HEK293 (cell line): ENCODE results near the gene GYPC.

Experiments
- CTCF ChIA-PET: fragments of 350-600 bp; formaldehyde crosslinking; extraction: SDS; loops from one replicate; lab custom pipeline; 2021; ENCODE audit warnings: antibody characterized with exemption; lab: Yijun Ruan, JAX
- POLR2A ChIA-PET: fragments of 300-600 bp; formaldehyde crosslinking; extraction: SDS; loops from one replicate; lab custom pipeline; 2020; ENCODE audit warnings: antibody characterized with exemption, inconsistent platforms; lab: Yijun Ruan, JAX
- H3K27ac ChIP-seq: fragments of 200-500 bp; sonication (Bioruptor generic); 2 replicates; pipeline ENCODE4 v1.5.1; 2014; ENCODE audit warnings: low read depth, low read length, control low read depth, inconsistent platforms; ENCODE audit errors: extremely low read depth
- H3K36me3 ChIP-seq, 2 experiments: fragments of 200-500 bp in 1 of 2; sonication (Bioruptor generic) in 1 of 2; 1 replicate in 1 of 2; 2 replicates in 1 of 2; pipeline ENCODE4 v1.5.1; 2014 to 2017; ENCODE audit warnings: inconsistent platforms in 2 of 2, low read length in 2 of 2; ENCODE audit not compliant: control insufficient read depth in 2 of 2, insufficient read depth in 1 of 2
- H3K4me1 ChIP-seq: fragments of 200-500 bp; sonication (Bioruptor generic); 2 replicates; pipeline ENCODE4 v1.5.1; 2014; ENCODE audit warnings: mild to moderate bottlenecking, low read length, inconsistent platforms; ENCODE audit not compliant: control insufficient read depth, insufficient read depth
- H3K4me3 ChIP-seq: 2 replicates; pipeline ENCODE4 v1.5.1; 2011; ENCODE audit warnings: low read depth, mild to moderate bottlenecking, control low read depth, low read length, moderate library complexity
- H3K9me3 ChIP-seq: fragments of 200-500 bp; sonication (Bioruptor generic); 2 replicates; pipeline ENCODE4 v1.5.1; 2014; ENCODE audit warnings: low read depth, low read length, inconsistent platforms; ENCODE audit not compliant: control insufficient read depth, insufficient read depth
- OVOL3 ChIP-seq: fragments of 450-650 bp; formaldehyde crosslinking; IDR thresholded peaks from 2 replicates; pipeline ENCODE4 v1.5.1; 2016; ENCODE audit warnings: missing biosample characterization, missing genetic modification characterization
- YY1 ChIP-seq: fragments of 450-650 bp; formaldehyde crosslinking; IDR thresholded peaks from 2 replicates; pipeline ENCODE4 v1.5.1; 2018; ENCODE audit warnings: missing biosample characterization, missing genetic modification characterization
- ZBTB20 ChIP-seq: fragments of 450-650 bp; formaldehyde crosslinking; IDR thresholded peaks from 2 replicates; pipeline ENCODE4 v1.5.1; 2016; ENCODE audit warnings: missing biosample characterization, missing genetic modification characterization
- ZBTB26 ChIP-seq: fragments of 450-650 bp; formaldehyde crosslinking; optimal IDR thresholded peaks from 2 replicates; pipeline ENCODE3; 2016; ENCODE audit warnings: missing biosample characterization, mild to moderate bottlenecking, missing genetic modification characterization
- ZNF169 ChIP-seq: fragments of 450-650 bp; formaldehyde crosslinking; IDR thresholded peaks from 2 replicates; pipeline ENCODE4 v1.5.1; 2016; ENCODE audit warnings: missing biosample characterization, missing genetic modification characterization
- ZNF184 ChIP-seq: fragments of 450-650 bp; IDR thresholded peaks from 2 replicates; pipeline ENCODE4 v1.5.1; 2018; ENCODE audit warnings: missing biosample characterization, mild to moderate bottlenecking, missing genetic modification characterization
- ZNF302 ChIP-seq: fragments of 450-650 bp; formaldehyde crosslinking; IDR thresholded peaks from 2 replicates; pipeline ENCODE4 v1.5.1; 2016; ENCODE audit warnings: missing biosample characterization, missing genetic modification characterization, low read depth
- ZNF341 ChIP-seq: fragments of 450-650 bp; formaldehyde crosslinking; IDR thresholded peaks from 2 replicates; pipeline ENCODE4; 2016; ENCODE audit warnings: low read depth, missing biosample characterization, missing genetic modification characterization
- ZNF416 ChIP-seq: fragments of 450-650 bp; formaldehyde crosslinking; IDR thresholded peaks from 2 replicates; pipeline ENCODE4 v1.5.1; 2016; ENCODE audit warnings: missing biosample characterization, missing genetic modification characterization
- ZNF473 ChIP-seq: fragments of 450-650 bp; formaldehyde crosslinking; IDR thresholded peaks from 2 replicates; pipeline ENCODE4 v1.5.1; 2017; ENCODE audit warnings: missing biosample characterization, missing genetic modification characterization
- ZNF513 ChIP-seq: fragments of 450-650 bp; IDR thresholded peaks from 2 replicates; pipeline ENCODE4 v1.5.1; 2018; ENCODE audit warnings: missing biosample characterization, missing genetic modification characterization
- ZNF529 ChIP-seq: fragments of 450-650 bp; formaldehyde crosslinking; IDR thresholded peaks from 2 replicates; pipeline ENCODE4 v1.5.1; 2017; ENCODE audit warnings: missing genetic modification characterization, missing biosample characterization; ENCODE audit not compliant: insufficient replicate concordance
- ZNF626 ChIP-seq: fragments of 450-650 bp; sonication (Bioruptor Pico); formaldehyde crosslinking; IDR thresholded peaks from 2 replicates; pipeline ENCODE4 v1.5.1; 2018; ENCODE audit warnings: missing biosample characterization, missing genetic modification characterization, inconsistent platforms
- ZNF645 ChIP-seq: fragments of 450-650 bp; formaldehyde crosslinking; IDR thresholded peaks from 2 replicates; pipeline ENCODE4; 2016; ENCODE audit warnings: missing biosample characterization, missing genetic modification characterization
- ZNF664 ChIP-seq: fragments of 450-650 bp; formaldehyde crosslinking; IDR thresholded peaks from 2 replicates; pipeline ENCODE4 v1.5.1; 2016; ENCODE audit warnings: missing biosample characterization, missing genetic modification characterization
- ZNF701 ChIP-seq: fragments of 450-650 bp; formaldehyde crosslinking; IDR thresholded peaks from 2 replicates; pipeline ENCODE4 v1.5.1; 2016; ENCODE audit warnings: missing biosample characterization, missing genetic modification characterization
- ZNF747 ChIP-seq: fragments of 450-650 bp; formaldehyde crosslinking; IDR thresholded peaks from 2 replicates; pipeline ENCODE4 v1.5.1; 2016; ENCODE audit warnings: missing biosample characterization, missing genetic modification characterization
- ZNF785 ChIP-seq: fragments of 450-650 bp; formaldehyde crosslinking; IDR thresholded peaks from 2 replicates; pipeline ENCODE4 v1.5.1; 2016; ENCODE audit warnings: missing biosample characterization, missing genetic modification characterization
- TF ChIP-seq, protein P1 (sequence below): fragments of 450-650 bp; formaldehyde crosslinking; IDR thresholded peaks from 2 replicates; pipeline ENCODE4 v1.5.1; 2017; ENCODE audit warnings: missing biosample characterization, missing genetic modification characterization

The GYPC gene

DNA sequence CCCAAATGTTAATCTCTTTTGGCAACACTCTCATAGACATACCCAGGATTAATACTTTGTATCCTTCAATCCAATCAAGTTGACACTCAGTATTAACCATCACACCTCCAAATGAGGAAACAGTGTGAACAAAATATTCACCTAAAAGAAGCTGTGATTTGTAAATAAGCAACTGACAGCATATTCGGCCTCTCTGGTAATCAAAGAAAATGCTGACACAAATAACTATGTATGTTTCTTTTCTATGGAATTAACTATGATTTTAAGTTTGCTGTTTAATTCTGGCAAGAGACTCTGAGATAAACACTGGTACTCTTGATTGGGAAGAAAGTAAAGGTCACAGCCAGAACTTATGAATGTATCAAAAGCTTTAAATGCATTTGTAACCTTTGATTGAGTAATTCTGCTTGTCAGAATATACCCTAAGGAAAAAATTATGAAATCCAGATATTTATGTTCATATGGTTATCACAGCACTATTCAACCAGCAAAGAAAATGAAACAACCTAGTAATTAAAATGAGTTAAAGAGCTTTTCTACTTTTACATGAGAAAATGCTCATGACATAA lies 3.6 kb upstream of the GYPC start:
- TF ChIP-seq ZNF416 (tag by site-specific recombination) (no peak), ZNF513 (tag by site-specific recombination) (no peak), ZNF626 (tag by site-specific recombination) (no peak), ZBTB26 (tag by site-specific recombination) (no peak), ZNF645 (tag by site-specific recombination) (no peak), YY1 (tag by site-specific recombination) (no peak), ZNF184 (tag by site-specific recombination) (no peak), ZNF302 (tag by site-specific recombination) (no peak), ZNF664 (tag by site-specific recombination) (no peak), ZNF169 (no peak), OVOL3 (no peak), ZBTB20 (no peak), ZNF785 (no peak)
- TF ChIP-seq, all 188 proteins: peak for 0
- Histone ChIP-seq H3K4me3 (no peak overlapping the region), H3K27ac (no peak overlapping the region), H3K36me3 (no peaks in the 10 kb centered on the region), H3K4me1 (no peaks in the 10 kb centered on the region), H3K9me3 (no peaks in the 10 kb centered on the region)
- POLR2A ChIA-PET, result no interaction called here
- CTCF ChIA-PET, result interaction anchor here (0.6 kb wide), 1 partner anchor 67 kb away, joined by 3 read pairs; no protein-coding TSS in a partner anchor

- no peak overlapping the region for H3K4me3 ChIP-seq
- H3K9me3 ChIP-seq, result no peaks in the 10 kb centered on the region
- TF ChIP-seq ZNF747 (tag by site-specific recombination) (no peak), ZNF341 (tag by site-specific recombination) (no peak), ZNF529 (no peak), ZNF701 (tag by site-specific recombination) (no peak), ZNF473 (tag by site-specific recombination) (no peak)
- TF ChIP-seq, protein P1, sequence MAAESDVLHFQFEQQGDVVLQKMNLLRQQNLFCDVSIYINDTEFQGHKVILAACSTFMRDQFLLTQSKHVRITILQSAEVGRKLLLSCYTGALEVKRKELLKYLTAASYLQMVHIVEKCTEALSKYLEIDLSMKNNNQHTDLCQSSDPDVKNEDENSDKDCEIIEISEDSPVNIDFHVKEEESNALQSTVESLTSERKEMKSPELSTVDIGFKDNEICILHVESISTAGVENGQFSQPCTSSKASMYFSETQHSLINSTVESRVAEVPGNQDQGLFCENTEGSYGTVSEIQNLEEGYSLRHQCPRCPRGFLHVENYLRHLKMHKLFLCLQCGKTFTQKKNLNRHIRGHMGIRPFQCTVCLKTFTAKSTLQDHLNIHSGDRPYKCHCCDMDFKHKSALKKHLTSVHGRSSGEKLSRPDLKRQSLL (tag by site-specific recombination), result no peak
- TF ChIP-seq, all 188 proteins: peak for 0
- H3K27ac ChIP-seq, result no peak overlapping the region
- peaks cover 3% of the 10 kb centered on the region; the same call in 1 of the 2 replicates for H3K4me1 ChIP-seq
- no peaks in the 10 kb centered on the region for H3K36me3 ChIP-seq
- CTCF ChIA-PET, result no interaction called here
- POLR2A ChIA-PET, result no interaction called here
Measured at GRCh38 chr2:126653109-126653508, 2.8 kb upstream of the GYPC start.
